B cell (primary cell): Measurements from ENCODE around the gene S100A7. TPM values are rescaled to one million over a fixed set of nuclear protein-coding genes. Genes with fewer than 3 reads are reported as not detected.
"Not testable (repeated sequence)": the region's sequence is repeated elsewhere in the genome, so short reads cannot be mapped to it uniquely, and the experiment has no call there.

ENCODE experiments used
- ATAC-seq: fragments of 200-7000 bp; cut with Tn5 transposase; one replicate; pipeline ENCODE4 v1.10.0; 2021; ENCODE audit warnings: low read depth, mild to moderate bottlenecking, moderate number of reproducible peaks, moderate library complexity
- CTCF ChIA-PET: fragments of 350-600 bp; sonication (Branson Sonifier 250); formaldehyde crosslinking; loops from one replicate; lab custom pipeline; 2021; ENCODE audit warnings: antibody characterized with exemption, inconsistent platforms; lab: Charles Lee
- POLR2A ChIA-PET: fragments of 350-600 bp; sonication (Branson Sonifier 250); formaldehyde crosslinking; loops from one replicate; lab custom pipeline; 2021; ENCODE audit warnings: antibody characterized with exemption; lab: Charles Lee
- DNase-seq: peaks from one replicate; pipeline ENCODE4 v3.0.0; 2013
- H2AFZ ChIP-seq: 2 replicates; pipeline ENCODE4 v1.6.1; 2012; ENCODE audit warnings: mild to moderate bottlenecking, low read depth, low read length; ENCODE audit not compliant: insufficient read depth, poor library complexity, severe bottlenecking
- H3K27ac ChIP-seq, 2 donors: 1 replicate in 1 of 2; 2 replicates in 1 of 2; pipeline ENCODE4 v1.5.1; 2012 to 2013; ENCODE audit warnings: low read length in 2 of 2, mild to moderate bottlenecking in 2 of 2, moderate library complexity in 1 of 2
- H3K27me3 ChIP-seq, 4 experiments: fragments of 200-600 bp in 1 of 4; sonication (generic) in 1 of 4; replicated peaks in 1 of 4; 1 replicate in 2 of 4; 2 replicates in 2 of 4; pipeline versions ENCODE4 v1.6.1 to v1.7.0; 2013 to 2016; ENCODE audit warnings: low read length in 3 of 4, mild to moderate bottlenecking in 2 of 4, mixed read lengths in 1 of 4, moderate library complexity in 1 of 4; ENCODE audit not compliant: insufficient read depth in 4 of 4, control insufficient read depth in 3 of 4; ENCODE audit errors: control extremely low read depth in 1 of 4
- H3K36me3 ChIP-seq, 2 experiments: replicated peaks in 1 of 2; 1 replicate in 1 of 2; 2 replicates in 1 of 2; pipeline versions ENCODE4 v1.6.1 to v1.7.1; 2013; ENCODE audit warnings: low read length in 1 of 2; ENCODE audit not compliant: insufficient read depth in 2 of 2, control insufficient read depth in 1 of 2; ENCODE audit errors: control extremely low read depth in 1 of 2, extremely low read depth in 1 of 2
- H3K4me1 ChIP-seq, 2 donors: fragments of 200-600 bp in 1 of 2; sonication (generic) in 1 of 2; 1 replicate in 1 of 2; 2 replicates in 1 of 2; pipeline versions ENCODE4 v1.5.1 to v1.6.1; 2013 to 2017; ENCODE audit warnings: low read length in 2 of 2; ENCODE audit not compliant: control insufficient read depth in 2 of 2, insufficient read depth in 2 of 2
- H3K4me2 ChIP-seq: replicated peaks from 2 replicates; pipeline ENCODE3; 2012; ENCODE audit warnings: mild to moderate bottlenecking, low read depth, low read length; ENCODE audit not compliant: poor library complexity, severe bottlenecking
- H3K4me3 ChIP-seq, 5 experiments: fragments of 200-600 bp in 1 of 5; sonication (generic) in 1 of 5; 1 replicate in 3 of 5; 2 replicates in 2 of 5; pipeline versions ENCODE4 v1.5.1 to v1.7.0; 2011 to 2016; ENCODE audit warnings: low read length in 4 of 5, mild to moderate bottlenecking in 4 of 5, low read depth in 2 of 5, control low read depth in 1 of 5, moderate library complexity in 1 of 5; ENCODE audit not compliant: insufficient read depth in 1 of 5; ENCODE audit errors: control extremely low read depth in 1 of 5, extremely low read depth in 1 of 5
- H3K79me2 ChIP-seq: fragments of 200-600 bp; sonication (generic); one replicate; pipeline ENCODE4 v1.6.0; 2016; ENCODE audit warnings: low read length; ENCODE audit not compliant: control insufficient read depth, insufficient read depth
- H3K9ac ChIP-seq: fragments of 200-600 bp; sonication (generic); 2 replicates; pipeline ENCODE4 v1.6.1; 2017; ENCODE audit warnings: mild to moderate bottlenecking, low read length, moderate library complexity
- H3K9me3 ChIP-seq, 3 donors: one replicate each; pipeline versions ENCODE4 v1.6.1 to v1.7.1; 2013; ENCODE audit warnings: low read length in 2 of 3; ENCODE audit not compliant: control insufficient read depth in 2 of 3, insufficient read depth in 1 of 3; ENCODE audit errors: control extremely low read depth in 1 of 3
- H4K20me1 ChIP-seq: 2 replicates; pipeline ENCODE4 v1.6.0; 2012; ENCODE audit warnings: mild to moderate bottlenecking, low read length; ENCODE audit not compliant: insufficient read depth, control insufficient read depth, poor library complexity, severe bottlenecking
- H3K27ac Mint-ChIP-seq: one replicate; pipeline ENCODE4 v1.8.0; 2021; ENCODE audit warnings: mixed read lengths
- H3K27me3 Mint-ChIP-seq: one replicate; pipeline ENCODE4 v1.8.0; 2021; ENCODE audit warnings: mixed read lengths
- H3K4me1 Mint-ChIP-seq: one replicate; pipeline ENCODE4 v1.8.0; 2021; ENCODE audit warnings: mixed read lengths
- H3K4me3 Mint-ChIP-seq: one replicate; pipeline ENCODE4 v1.8.0; 2021; ENCODE audit warnings: mixed read lengths
- H3K9me3 Mint-ChIP-seq: one replicate; pipeline ENCODE4 v1.8.0; 2022; ENCODE audit warnings: mixed read lengths; ENCODE audit not compliant: insufficient read depth
- EZH2 ChIP-seq: IDR thresholded peaks from 2 replicates; pipeline ENCODE4 v1.6.1; 2012; ENCODE audit warnings: borderline replicate concordance, low read depth, mild to moderate bottlenecking, moderate library complexity, low read length; ENCODE audit not compliant: insufficient read depth, poor library complexity, severe bottlenecking
- WGBS: methylation state at CpG from one replicate; pipeline ENCODE4 v1.1.5; 2013; ENCODE audit warnings: missing lambda C conversion rate; ENCODE audit not compliant: insufficient coverage; 5-methylcytosine and 5-hydroxymethylcytosine counted together
- intact Hi-C: fragments of 100-400 bp; cut with micrococcal nuclease; formaldehyde crosslinking; loops from one replicate; pipeline ENCODE4 v1.10.0; 2022
- polyA plus RNA-seq: library from polyadenylated mRNA; depleted of rRNA; stranded (reverse); fragments of >200 nt; gene quantifications from 2 replicates; pipeline ENCODE4 v1.2.3, GENCODE V29; 2012
- total RNA-seq, 2 donors: library from RNA; stranded (reverse); fragments of 120-200 nt in 1 of 2; gene quantifications; 1 replicate in 1 of 2; 2 replicates in 1 of 2; pipeline versions ENCODE4 v1.2.3 to v1.2.4, GENCODE V29; 2013 to 2022
- TF ChIP-seq, protein P1 (sequence below): fragments of 200-600 bp; IDR thresholded peaks from one replicate; pipeline ENCODE4 v1.8.0; 2022; ENCODE audit warnings: antibody characterized with exemption, mild to moderate bottlenecking

S100A7 gene
- total and polyA plus RNA-seq, 2 donors (not counting 1 experiment from before 2014, with no cell fraction given) = not detected

GRCh38 chr1:153420306-153420705, 40.1 kb downstream of the S100A7 start:
- peaks cover 41% of the 10 kb centered on the region for H3K27me3 Mint-ChIP-seq

DNA sequence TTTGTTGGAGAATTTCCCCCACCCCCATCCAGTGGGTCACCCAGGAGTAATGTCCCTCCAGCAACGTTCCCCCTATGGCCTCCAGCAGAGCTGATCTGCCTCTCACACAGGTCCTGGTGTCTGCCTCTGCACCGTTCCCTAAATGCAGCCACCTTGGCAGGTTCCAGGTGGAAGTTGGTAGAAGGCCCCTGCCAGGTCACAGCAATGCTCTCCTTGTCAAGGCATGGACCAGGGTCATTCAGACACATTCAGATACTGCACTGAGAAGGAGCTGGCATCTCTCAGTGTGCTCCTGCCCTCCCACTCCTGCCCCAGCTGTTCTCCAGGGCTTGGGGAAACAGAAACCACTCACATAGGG, 41.0 kb downstream of the S100A7 start:
- H3K9me3 ChIP-seq, H3K36me3 ChIP-seq, CTCF ChIA-PET, H3K27ac Mint-ChIP-seq, DNase-seq, H3K4me3 ChIP-seq, intact Hi-C loops, H3K27ac ChIP-seq, H3K4me2 ChIP-seq, H3K4me3 Mint-ChIP-seq, POLR2A ChIA-PET, H3K4me1 ChIP-seq, H3K9me3 Mint-ChIP-seq, H3K4me1 Mint-ChIP-seq, H3K9ac ChIP-seq, H3K79me2 ChIP-seq, H4K20me1 ChIP-seq, H2AFZ ChIP-seq, ATAC-seq: not testable (repeated sequence)
- peaks cover 0 to 13% (median 3%) of the 10 kb centered on the region in 4 experiments for H3K27me3 ChIP-seq
- 52% methylated on average over 2 of the region's 2 CpGs for WGBS
- peaks cover 36% of the 10 kb centered on the region for H3K27me3 Mint-ChIP-seq

More at GRCh38 chr1:153420306-153420705, 40.1 kb downstream of the S100A7 start:
- CTCF ChIA-PET = no interaction called here
- Histone ChIP-seq H4K20me1 (no peaks in the 10 kb centered on the region), H3K36me3 (no peaks in the 10 kb centered on the region), H3K4me2 (no peak overlapping the region), H3K27ac (no peak overlapping the region), H2AFZ (no peak overlapping the region), H3K79me2 (no peaks in the 10 kb centered on the region), H3K27me3 (peaks cover 0 to 13% (median 3%) of the 10 kb centered on the region in 4 experiments), H3K9ac (no peak overlapping the region), H3K9me3 (no peaks in the 10 kb centered on the region), H3K4me1 (no peaks in the 10 kb centered on the region), H3K4me3 (no peak overlapping the region)
- DNase-seq (no peak), ATAC-seq (no peak)
- 83% methylated on average over 2 of the region's 2 CpGs for WGBS
- no peaks in the 10 kb centered on the region for H3K9me3 Mint-ChIP-seq
- no peak overlapping the region for H3K4me3 Mint-ChIP-seq
- H3K4me1 Mint-ChIP-seq = no peaks in the 10 kb centered on the region
- TF ChIP-seq, protein P1, sequence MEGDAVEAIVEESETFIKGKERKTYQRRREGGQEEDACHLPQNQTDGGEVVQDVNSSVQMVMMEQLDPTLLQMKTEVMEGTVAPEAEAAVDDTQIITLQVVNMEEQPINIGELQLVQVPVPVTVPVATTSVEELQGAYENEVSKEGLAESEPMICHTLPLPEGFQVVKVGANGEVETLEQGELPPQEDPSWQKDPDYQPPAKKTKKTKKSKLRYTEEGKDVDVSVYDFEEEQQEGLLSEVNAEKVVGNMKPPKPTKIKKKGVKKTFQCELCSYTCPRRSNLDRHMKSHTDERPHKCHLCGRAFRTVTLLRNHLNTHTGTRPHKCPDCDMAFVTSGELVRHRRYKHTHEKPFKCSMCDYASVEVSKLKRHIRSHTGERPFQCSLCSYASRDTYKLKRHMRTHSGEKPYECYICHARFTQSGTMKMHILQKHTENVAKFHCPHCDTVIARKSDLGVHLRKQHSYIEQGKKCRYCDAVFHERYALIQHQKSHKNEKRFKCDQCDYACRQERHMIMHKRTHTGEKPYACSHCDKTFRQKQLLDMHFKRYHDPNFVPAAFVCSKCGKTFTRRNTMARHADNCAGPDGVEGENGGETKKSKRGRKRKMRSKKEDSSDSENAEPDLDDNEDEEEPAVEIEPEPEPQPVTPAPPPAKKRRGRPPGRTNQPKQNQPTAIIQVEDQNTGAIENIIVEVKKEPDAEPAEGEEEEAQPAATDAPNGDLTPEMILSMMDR = no peak
- TF ChIP-seq EZH2 = no peak
- no peak overlapping the region for H3K27ac Mint-ChIP-seq
- intact Hi-C loops = no loop called here
- POLR2A ChIA-PET = no interaction called here

DNA sequence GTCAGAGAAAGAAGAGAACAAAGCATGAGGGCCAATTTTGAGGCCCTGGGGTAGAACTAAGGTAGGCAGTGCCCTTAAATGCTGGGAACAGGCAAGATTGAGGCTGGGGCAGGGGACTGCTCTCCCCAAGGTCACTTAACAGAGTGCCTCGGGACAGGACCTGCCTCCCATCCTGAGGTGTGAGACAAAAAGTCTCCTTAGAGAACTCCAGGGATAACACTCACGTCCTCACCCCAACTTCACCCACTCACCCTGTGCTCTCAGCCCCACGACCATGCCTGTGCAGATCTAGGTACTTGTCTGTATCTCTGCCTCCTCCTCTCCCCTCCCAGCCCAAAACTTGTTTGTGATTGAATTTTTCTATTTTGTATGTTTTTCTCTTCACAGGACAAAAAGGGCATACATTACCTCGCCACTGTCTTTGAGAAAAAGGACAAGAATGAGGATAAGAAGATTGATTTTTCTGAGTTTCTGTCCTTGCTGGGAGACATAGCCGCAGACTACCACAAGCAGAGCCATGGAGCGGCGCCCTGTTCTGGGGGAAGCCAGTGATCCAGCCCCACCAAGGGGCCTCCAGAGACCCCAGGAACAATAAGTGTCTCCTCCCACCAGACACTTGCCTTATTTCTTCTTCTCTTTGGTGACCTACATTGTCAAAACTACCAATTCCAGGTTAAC, 41.6 kb downstream of the S100A7 start:
- H3K36me3 ChIP-seq, H3K4me2 ChIP-seq, POLR2A ChIA-PET, DNase-seq, intact Hi-C loops, H3K9ac ChIP-seq, H3K4me1 Mint-ChIP-seq, H3K79me2 ChIP-seq, H3K4me1 ChIP-seq, H3K4me3 Mint-ChIP-seq, CTCF ChIA-PET, H3K4me3 ChIP-seq, H3K27ac ChIP-seq, H2AFZ ChIP-seq, H3K9me3 Mint-ChIP-seq, H4K20me1 ChIP-seq, ATAC-seq, H3K9me3 ChIP-seq, H3K27ac Mint-ChIP-seq: not testable (repeated sequence)
- peaks cover 0 to 13% (median 3%) of the 10 kb centered on the region in 4 experiments for H3K27me3 ChIP-seq
- WGBS = 82% methylated on average over 5 of the region's 7 CpGs
- peaks cover 35% of the 10 kb centered on the region for H3K27me3 Mint-ChIP-seq
